Body of pancreas (tissue), 4 donors: Measurements from ENCODE around the gene GREB1. TPM values are rescaled to one million over a fixed set of nuclear protein-coding genes. Genes with fewer than 3 reads are reported as not detected.

Experiments
- ATAC-seq: fragments of 150-250 bp; one replicate; pipeline ENCODE4 v1.9.1; 2016
- DNase-seq, 4 donors: peaks; one replicate each; pipeline ENCODE4 v3.0.0-alpha.2; 2019
- H3K27ac ChIP-seq, 4 donors: fragments of 200-600 bp; sonication (generic); 1 replicate in 3 of 4; 2 replicates in 1 of 4; pipeline versions ENCODE4 v1.5.1 to v1.6.1; 2016 to 2019; ENCODE audit warnings: mild to moderate bottlenecking in 1 of 4, mixed read lengths in 1 of 4, moderate library complexity in 1 of 4
- H3K27me3 ChIP-seq, 2 donors: fragments of 200-600 bp; sonication (generic); one replicate each; pipeline ENCODE4 v1.6.0; 2016; ENCODE audit warnings: mild to moderate bottlenecking in 1 of 2
- H3K36me3 ChIP-seq, 2 donors: fragments of 200-600 bp; sonication (generic); replicated peaks in 1 of 2; 2 replicates each; pipeline ENCODE4 v1.5.1; 2016; ENCODE audit warnings: low read depth in 2 of 2; ENCODE audit not compliant: insufficient read depth in 1 of 2
- H3K4me1 ChIP-seq: fragments of 200-600 bp; sonication (generic); one replicate; pipeline ENCODE4 v1.6.0; 2016
- H3K4me3 ChIP-seq, 2 donors: fragments of 200-600 bp; sonication (generic); 1 replicate in 1 of 2; 2 replicates in 1 of 2; pipeline ENCODE4 v1.5.1; 2016 to 2019
- H3K9me3 ChIP-seq, 3 donors: fragments of 200-600 bp; sonication (generic); 1 replicate in 2 of 3; 2 replicates in 1 of 3; pipeline ENCODE4 v1.5.1; 2016
- CTCF ChIP-seq, 7 experiments: fragments of 450-650 bp in 4 of 7; fragments of 200-600 bp in 3 of 7; sonication (generic) in 3 of 7; IDR thresholded peaks; one replicate each; pipeline ENCODE4 v1.5.1; 2016 to 2019; ENCODE audit warnings: antibody characterized with exemption in 7 of 7
- POLR2A ChIP-seq, 3 donors: fragments of 450-650 bp; IDR thresholded peaks; one replicate each; pipeline ENCODE4 v1.6.1; 2016; ENCODE audit warnings: antibody characterized with exemption in 3 of 3, mild to moderate bottlenecking in 2 of 3
- WGBS, 2 donors: methylation state at CpG; one replicate each; pipeline ENCODE4 v1.1.5; 2017; 5-methylcytosine and 5-hydroxymethylcytosine counted together
- intact Hi-C: fragments of 100-400 bp; cut with DNase I; formaldehyde crosslinking; loops from one replicate; pipeline ENCODE4 v1.15.1; 2023
- total RNA-seq, 2 donors: library from RNA; depleted of rRNA; stranded (reverse); fragments of >200 nt; gene quantifications; one replicate each; pipeline ENCODE4 v1.1.0, GENCODE V29; 2016

GREB1 gene
- total RNA-seq, 2 donors from 2014 or later, result 10.4 to 19.8 TPM

DNA sequence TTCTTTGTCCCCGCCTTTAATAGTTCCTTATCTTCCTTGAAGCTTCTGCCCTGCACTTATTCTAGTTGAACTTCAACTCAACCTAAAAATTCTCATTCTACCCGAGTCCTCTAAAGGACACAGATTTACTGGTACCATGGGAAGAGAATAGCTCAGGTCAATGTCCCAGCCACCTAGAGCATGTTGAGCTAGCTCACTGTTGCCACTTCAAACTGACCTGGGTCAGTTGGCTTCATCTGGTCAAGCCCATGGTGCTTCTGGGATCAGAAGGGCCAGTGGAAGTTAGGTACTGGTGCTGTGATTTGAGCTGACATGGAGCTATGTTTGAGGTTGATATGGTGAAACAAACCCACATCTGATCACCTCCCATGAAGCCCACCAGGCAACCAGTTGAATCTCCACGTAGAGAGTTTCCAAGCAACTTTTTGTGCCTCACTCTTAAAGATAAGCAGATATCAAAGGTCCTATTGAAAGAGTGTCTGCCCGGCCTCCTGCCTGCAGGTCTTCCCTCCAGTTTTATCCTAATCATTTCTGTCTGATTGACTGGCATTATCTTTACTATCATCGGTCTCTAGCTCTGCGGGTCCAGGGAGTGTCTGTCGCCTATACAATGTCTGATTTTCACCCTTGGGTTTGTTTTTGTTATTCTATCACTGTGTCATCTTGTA lies 17.2 kb downstream of the GREB1 start:
- 74 to 80% methylated on average over 7 of the region's 7 CpGs for WGBS, 2 donors
- no peaks in the 10 kb centered on the region for H3K4me1 ChIP-seq
- ATAC-seq, result no peak
- no peaks in the 10 kb centered on the region for H3K27me3 ChIP-seq
- H3K9me3 ChIP-seq, result no peaks in the 10 kb centered on the region
- intact Hi-C loops, result no loop called here
- H3K27ac ChIP-seq, result no peak overlapping the region
- H3K36me3 ChIP-seq, result no peaks in the 10 kb centered on the region
- no peak overlapping the region for H3K4me3 ChIP-seq
- TF ChIP-seq CTCF (IDR thresholded peaks at IDR 0.05) (no peak), POLR2A (IDR thresholded peaks at IDR 0.05) (no peak)
- no peak for DNase-seq

DNA sequence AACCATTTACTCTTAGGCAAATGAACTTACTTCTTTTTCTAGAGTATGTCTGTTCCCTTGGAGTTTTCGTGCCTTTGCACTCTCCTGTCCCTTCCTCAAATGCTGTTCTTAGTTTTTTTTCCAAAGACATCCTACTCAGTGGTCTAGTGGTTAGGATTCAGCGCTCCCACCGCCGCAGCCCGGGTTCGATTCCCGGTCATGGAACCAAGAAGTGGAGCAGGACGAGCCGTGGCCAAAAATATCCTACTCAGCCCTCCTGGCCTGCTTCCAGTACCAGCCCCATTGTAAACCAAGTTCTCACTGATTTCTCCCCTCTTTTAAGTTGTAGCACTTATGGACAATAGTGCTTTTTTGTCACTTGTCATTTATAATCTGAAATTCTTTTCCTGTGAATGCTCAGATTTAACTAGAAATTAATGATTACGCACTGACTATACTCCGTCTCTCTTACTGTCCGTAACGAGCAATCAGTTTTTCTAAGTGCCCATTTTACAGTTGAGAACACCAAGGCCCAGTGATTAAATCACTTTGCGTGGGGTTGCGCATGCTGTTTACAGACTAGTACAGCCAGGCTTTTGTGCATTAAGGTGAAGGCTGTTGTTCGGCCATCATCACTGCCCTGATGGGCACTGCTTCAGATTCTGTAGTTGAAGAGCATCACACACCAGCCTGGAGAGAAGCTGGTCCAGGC lies 17.9 kb downstream of the GREB1 start:
- WGBS, 2 donors, result 87 to 94% methylated on average over 16 of the region's 16 CpGs
- no peak overlapping the region for H3K27ac ChIP-seq
- ATAC-seq, result no peak
- intact Hi-C loops, result no loop called here
- TF ChIP-seq POLR2A (IDR thresholded peaks at IDR 0.05) (no peak), CTCF (IDR thresholded peaks at IDR 0.05) (no peak)
- no peaks in the 10 kb centered on the region for H3K9me3 ChIP-seq
- H3K4me3 ChIP-seq, result no peak overlapping the region
- DNase-seq, result no peak
- no peaks in the 10 kb centered on the region for H3K36me3 ChIP-seq
- H3K27me3 ChIP-seq, result no peaks in the 10 kb centered on the region
- H3K4me1 ChIP-seq, result no peaks in the 10 kb centered on the region

GRCh38 chr2:11552260-11552638 lies 18.4 kb downstream of the GREB1 start:
- no peaks in the 10 kb centered on the region for H3K36me3 ChIP-seq
- H3K9me3 ChIP-seq, result no peaks in the 10 kb centered on the region
- intact Hi-C loops, result no loop called here
- DNase-seq (no peak), ATAC-seq (no peak)
- no peak for TF ChIP-seq CTCF (IDR thresholded peaks at IDR 0.05)
- no peak for TF ChIP-seq POLR2A (IDR thresholded peaks at IDR 0.05)
- H3K27me3 ChIP-seq, result no peaks in the 10 kb centered on the region
- WGBS, 2 donors, result 92 to 95% methylated on average over 9 of the region's 9 CpGs
- no peak overlapping the region for H3K4me3 ChIP-seq
- no peak overlapping the region for H3K27ac ChIP-seq
- no peaks in the 10 kb centered on the region for H3K4me1 ChIP-seq

GRCh38 chr2:11553661-11554398 lies 20.0 kb downstream of the GREB1 start:
- DNase-seq (no peak), ATAC-seq (no peak)
- no peak for TF ChIP-seq POLR2A (IDR thresholded peaks at IDR 0.05)
- TF ChIP-seq CTCF (IDR thresholded peaks at IDR 0.05), result no peak
- intact Hi-C loops, result no loop called here
- no peaks in the 10 kb centered on the region for H3K4me1 ChIP-seq
- H3K27ac ChIP-seq, result no peak overlapping the region
- H3K9me3 ChIP-seq, result no peaks in the 10 kb centered on the region
- no peak overlapping the region for H3K4me3 ChIP-seq
- no peaks in the 10 kb centered on the region for H3K27me3 ChIP-seq
- no peaks in the 10 kb centered on the region for H3K36me3 ChIP-seq
- 67 to 76% methylated on average over 10 of the region's 10 CpGs for WGBS, 2 donors
